HepG2 (cell line): ENCODE results near the gene DEFB108B. TPM values are rescaled to one million over a fixed set of nuclear protein-coding genes. Genes with fewer than 3 reads are reported as not detected.
A peak's percentile ranks its signal among the peaks of the same experiment; 100 is the strongest.
"Not testable (repeated sequence)": the region's sequence is repeated elsewhere in the genome, so short reads cannot be mapped to it uniquely, and the experiment has no call there.

Experiments
- ATAC-seq: fragments of 200-7000 bp; cut with Tn5 transposase; 3 replicates; pipeline ENCODE4 v1.9.1; 2020; ENCODE audit warnings: mild to moderate bottlenecking, moderate library complexity
- BruUV-seq: library from RNA; stranded (reverse); fragments of 400-500 nt; replicated peaks from 2 replicates; lab custom pipeline; 2021; lab: Mats Ljungman, UMichigan
- CTCF ChIA-PET: fragments of 300-600 bp; formaldehyde crosslinking; extraction: SDS; loops from one replicate; lab custom pipeline; 2021; ENCODE audit warnings: low total read pairs, inconsistent platforms, low intra/inter-chr PET ratio; lab: Yijun Ruan, JAX
- POLR2A ChIA-PET: fragments of 350-600 bp; sonication (Branson Sonifier 250); formaldehyde crosslinking; loops from one replicate; lab custom pipeline; 2020; ENCODE audit warnings: antibody characterized with exemption, inconsistent platforms; lab: Yijun Ruan, JAX
- DNase-seq: peaks from one replicate; pipeline ENCODE4 v3.0.0-alpha.2; 2015; ENCODE audit warnings: low spot score
- FAIRE-seq: peaks from 3 replicates; lab custom pipeline; 2011; peaks lifted over from hg19 to GRCh38; lab: Jason Lieb, UNC
- H2AFZ ChIP-seq: one replicate; pipeline ENCODE4 v1.6.1; 2011; ENCODE audit warnings: low read length, inconsistent platforms
- H3K27ac ChIP-seq: fragments of 300-600 bp; 3 replicates; pipeline ENCODE4 v1.8.0; 2011; ENCODE audit warnings: mixed run types, mild to moderate bottlenecking, mixed read lengths, low read length, inconsistent platforms; ENCODE audit not compliant: insufficient read depth; ENCODE audit errors: extremely low read length
- H3K27me3 ChIP-seq, 2 experiments: fragments of 200-600 bp in 1 of 2; 2 replicates in 1 of 2; 3 replicates in 1 of 2; pipeline versions ENCODE4 v1.6.0 to v1.8.0; 2011; ENCODE audit warnings: low read length in 2 of 2, mild to moderate bottlenecking in 2 of 2, moderate library complexity in 2 of 2, inconsistent platforms in 1 of 2; ENCODE audit not compliant: insufficient read depth in 2 of 2, control insufficient read depth in 1 of 2
- H3K36me3 ChIP-seq, 2 experiments: fragments of 200-600 bp in 1 of 2; replicated peaks in 1 of 2; 2 replicates in 1 of 2; 3 replicates in 1 of 2; pipeline versions ENCODE4 v1.5.1 to v1.8.0; 2011; ENCODE audit warnings: low read length in 2 of 2, inconsistent platforms in 1 of 2; ENCODE audit not compliant: insufficient read depth in 2 of 2, control insufficient read depth in 1 of 2
- H3K4me1 ChIP-seq: 2 replicates; pipeline ENCODE4 v1.5.1; 2012; ENCODE audit warnings: low read length, inconsistent platforms; ENCODE audit not compliant: insufficient read depth
- H3K4me2 ChIP-seq: 2 replicates; pipeline ENCODE4 v1.6.0; 2011; ENCODE audit warnings: low read depth, low read length, inconsistent platforms
- H3K4me3 ChIP-seq, 3 experiments: fragments of 200-600 bp in 1 of 3; sonication (generic), shearing (Covaris generic) in 1 of 3; replicated peaks in 1 of 3; 2 replicates each; pipeline ENCODE4 v1.5.1; 2011 to 2016; ENCODE audit warnings: low read length in 3 of 3, inconsistent platforms in 2 of 3, low read depth in 2 of 3, mild to moderate bottlenecking in 2 of 3, control low read depth in 1 of 3, mixed read lengths in 1 of 3; ENCODE audit not compliant: insufficient read depth in 1 of 3
- H3K79me2 ChIP-seq: one replicate; pipeline ENCODE4 v1.6.1; 2011; ENCODE audit warnings: low read length, inconsistent platforms; ENCODE audit not compliant: insufficient read depth
- H3K9ac ChIP-seq: 2 replicates; pipeline ENCODE4 v1.6.0; 2011; ENCODE audit warnings: mild to moderate bottlenecking, low read depth, low read length, inconsistent platforms; ENCODE audit not compliant: insufficient read depth
- H3K9me3 ChIP-seq: 2 replicates; pipeline ENCODE4 v1.5.1; 2012; ENCODE audit warnings: mild to moderate bottlenecking, low read length
- H4K20me1 ChIP-seq: 2 replicates; pipeline ENCODE4 v1.6.0; 2011; ENCODE audit warnings: inconsistent platforms, mild to moderate bottlenecking, low read length, moderate library complexity; ENCODE audit not compliant: insufficient read depth
- CTCF ChIP-seq: sonication (generic); formaldehyde crosslinking; IDR thresholded peaks from 2 replicates; pipeline ENCODE4 v1.5.0; 2020; ENCODE audit warnings: mild to moderate bottlenecking, missing genetic modification reagents, moderate library complexity
- HMGXB4 ChIP-seq, 2 experiments: sonication (generic) in 1 of 2; formaldehyde crosslinking in 1 of 2; IDR thresholded peaks; 2 replicates each; pipeline versions ENCODE4 v1.4.0 to v1.6.1; 2018 to 2020; ENCODE audit warnings: missing genetic modification reagents in 2 of 2, borderline replicate concordance in 1 of 2, low read depth in 1 of 2, mild to moderate bottlenecking in 1 of 2, missing biosample characterization in 1 of 2
- HOMEZ ChIP-seq: IDR thresholded peaks from 2 replicates; pipeline ENCODE4 v1.6.1; 2016; ENCODE audit warnings: low read depth
- KAT8 ChIP-seq: IDR thresholded peaks from 2 replicates; pipeline ENCODE4 v1.6.1; 2016; ENCODE audit warnings: missing genetic modification reagents, missing compliant biosample characterization
- MAFF ChIP-seq: IDR thresholded peaks from 2 replicates; pipeline ENCODE4 v1.6.1; 2011; ENCODE audit warnings: low read depth, low read length, improper control_type of control experiment
- MAFK ChIP-seq, 2 experiments: IDR thresholded peaks in 1 of 2; conservative IDR thresholded peaks in 1 of 2; 2 replicates each; pipeline ENCODE4 v1.6.1; 2011; ENCODE audit warnings: improper control_type of control experiment in 2 of 2, low read length in 2 of 2
- RAD21 ChIP-seq: fragments of 450-650 bp; formaldehyde crosslinking; IDR thresholded peaks from 2 replicates; pipeline ENCODE4 v1.5.0; 2020; ENCODE audit warnings: mild to moderate bottlenecking
- SAP130 ChIP-seq: IDR thresholded peaks from 2 replicates; pipeline ENCODE4 v1.6.1; 2016; ENCODE audit warnings: low read depth
- SMC3 ChIP-seq: IDR thresholded peaks from 2 replicates; pipeline ENCODE4 v1.6.1; 2011; ENCODE audit warnings: low read length, improper control_type of control experiment
- STAG1 ChIP-seq: sonication (generic); formaldehyde crosslinking; IDR thresholded peaks from 2 replicates; pipeline ENCODE4 v1.4.0; 2020; ENCODE audit warnings: missing genetic modification reagents
- TEAD3 ChIP-seq: optimal IDR thresholded peaks from 2 replicates; pipeline ENCODE3; 2016; ENCODE audit warnings: borderline replicate concordance
- THAP11 ChIP-seq: IDR thresholded peaks from 2 replicates; pipeline ENCODE4 v1.6.1; 2016; ENCODE audit warnings: missing biosample characterization, missing genetic modification reagents
- ZBTB33 ChIP-seq: sonication (generic); formaldehyde crosslinking; IDR thresholded peaks from 2 replicates; pipeline ENCODE4 v1.4.0; 2020; ENCODE audit warnings: missing genetic modification reagents
- ZMYM4 ChIP-seq: sonication (generic); formaldehyde crosslinking; IDR thresholded peaks from 2 replicates; pipeline ENCODE4 v1.8.1; 2023; ENCODE audit warnings: mild to moderate bottlenecking, missing genetic modification reagents
- WGBS: methylation state at CpG from one replicate; pipeline ENCODE4 v1.1.6; 2017; ENCODE audit warnings: low lambda C conversion rate; 5-methylcytosine and 5-hydroxymethylcytosine counted together
- in situ Hi-C: cut with HindIII; loops from 2 replicates; pipeline ENCODE4 v1.10.0; 2017; ENCODE audit warnings: low pct_unique_long_range_greater_than_20kb; ENCODE audit not compliant: extremely low pct_ligation_motif_present
- intact Hi-C: fragments of 100-400 bp; cut with micrococcal nuclease; formaldehyde crosslinking; loops from one replicate; pipeline ENCODE4 v1.10.0; 2022; ENCODE audit not compliant: unreplicated experiment
- polyA plus RNA-seq, 8 experiments: library from polyadenylated mRNA; depleted of rRNA in 3 of 8; stranded (reverse) in 7 of 8; unstranded in 1 of 8; fragments of >200 nt; fragmentation: Illumina TruSeq in 4 of 8; extraction: Trizol in 4 of 8; gene quantifications; 2 replicates each; pipeline versions ENCODE4 v1.2.1 to v1.2.3, GENCODE V29; 2011 to 2016; ENCODE audit warnings: low read depth in 4 of 8, missing spikeins in 1 of 8, mixed read lengths in 1 of 8; ENCODE audit not compliant: insufficient read depth in 1 of 8
- total RNA-seq, 5 experiments: library from RNA; depleted of rRNA; stranded (reverse); fragments of >200 nt; fragmentation: Illumina TruSeq; extraction: Trizol; gene quantifications; 2 replicates each; pipeline ENCODE4 v1.2.3, GENCODE V29; 2016; ENCODE audit warnings: low read depth in 1 of 5

The DEFB108B gene
- total and polyA plus RNA-seq, 2 of the 13 experiments (the other 11 are each of a cell fraction or from before 2014, with no cell fraction given): not detected

GRCh38 chr11:71863978-71864627, 31.1 kb downstream of the DEFB108B start:
- H3K4me2 ChIP-seq, H3K4me1 ChIP-seq, FAIRE-seq, BruUV-seq, H3K4me3 ChIP-seq, H3K79me2 ChIP-seq, H3K27ac ChIP-seq, H3K9me3 ChIP-seq, H3K9ac ChIP-seq, POLR2A ChIA-PET, H4K20me1 ChIP-seq, H3K36me3 ChIP-seq, H3K27me3 ChIP-seq, in situ Hi-C loops, H2AFZ ChIP-seq: not testable (repeated sequence)
- WGBS: 44% methylated on average over 3 of the region's 3 CpGs
- peak; percentile 89 for ATAC-seq
- CTCF ChIA-PET: interaction anchor here (1.0 to 1.5 kb wide), 2 partner anchors 24 to 114 kb away, joined by 4 read pairs; no protein-coding TSS in a partner anchor
- TF ChIP-seq KAT8 (CRISPR knock-in tag) (0 out of 2 replicates have a peak, but pooled peaks have one; percentile 17), SAP130 (0 out of 2 replicates have a peak, but pooled peaks have one; percentile 25), ZMYM4 (0 out of 2 replicates have a peak, but pooled peaks have one; percentile 37), HMGXB4 (CRISPR knock-in tag; IDR thresholded peaks at IDR 0.05; ENCODE audit: borderline replicate concordance in 1 of 2, low read depth in 1 of 2) (peak in 1 of 2 experiments; percentile 57; a peak in 1 of 4 replicates), ZBTB33 (CRISPR knock-in tag) (0 out of 2 replicates have a peak, but pooled peaks have one; percentile 32), HOMEZ (CRISPR knock-in tag) (0 out of 2 replicates have a peak, but pooled peaks have one; percentile 24), RAD21 (CRISPR knock-in tag) (peak; percentile 66), MAFK (conservative IDR thresholded peaks at IDR 0.05 in 1 of 2, IDR thresholded peaks at IDR 0.05 in 1 of 2; ENCODE audit: low read length in 2 of 2) (peak; percentile 65 to 81), STAG1 (CRISPR knock-in tag) (peak; percentile 73), THAP11 (peak; percentile 31; the same call in 1 of the 2 replicates), SMC3 (peak; percentile 59), MAFF (peak; percentile 70), TEAD3 (CRISPR knock-in tag) (peak; percentile 73), CTCF (CRISPR knock-in tag) (peak; percentile 85)
- DNase-seq: peak; percentile 80
- intact Hi-C loops: loop anchor here (2.0 to 10.0 kb wide), 2 partner anchors 25 to 61 kb away; partner anchors contain the start of genes RNF121 and XNDC1N
